HG03342 (cell line): Measurements from ENCODE around the gene ZNF775.

Experiments
- ATAC-seq: cut with Tn5 transposase; IDR thresholded peaks from one replicate; pipeline ENCODE4 v1.9.1; 2021; ENCODE audit warnings: mild to moderate bottlenecking, moderate library complexity; ENCODE audit not compliant: unreplicated experiment

ZNF775 gene

DNA sequence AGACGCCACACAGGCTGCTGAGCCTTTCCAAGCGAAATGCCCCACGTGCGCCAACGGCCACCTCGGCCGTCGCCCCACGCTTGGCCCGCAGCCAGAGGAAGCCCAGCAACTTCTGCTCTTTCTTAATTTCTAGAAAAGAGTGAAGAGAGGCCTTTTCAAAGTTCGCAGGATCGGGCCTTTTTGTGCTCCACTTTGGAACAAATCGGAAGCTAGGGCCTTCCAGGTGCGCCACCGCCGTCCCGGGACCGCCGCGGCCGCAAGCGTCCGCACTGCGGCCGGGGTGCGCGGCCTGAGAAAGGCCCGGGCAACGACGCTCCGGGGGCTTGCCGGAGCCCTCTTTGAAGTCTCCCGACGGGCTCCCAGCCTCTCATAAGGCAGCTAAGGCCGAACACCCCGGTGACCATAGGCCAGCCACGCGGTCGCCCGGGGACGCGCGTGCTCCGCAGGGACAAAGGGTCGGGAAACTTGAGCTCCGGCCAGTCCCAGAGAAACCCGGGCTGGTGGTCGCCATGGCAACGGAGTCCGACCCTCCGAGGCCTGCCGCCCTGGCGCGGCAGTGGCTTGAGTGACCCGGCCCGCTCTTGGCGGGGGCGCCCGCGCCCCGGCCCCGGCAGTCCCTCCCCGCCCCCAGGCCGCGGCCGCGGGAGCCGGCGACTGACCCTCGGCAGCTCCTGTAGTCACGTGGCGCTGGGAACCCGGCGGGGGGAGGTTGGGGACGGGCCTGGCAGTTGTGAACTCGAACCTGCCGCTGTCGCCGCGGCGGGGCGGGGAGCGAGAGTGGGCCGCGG is 10.8 kb upstream of the ZNF775 start, which contains the start of gene REPIN1:
REPIN1 (plus strand) TSS at position 727 of the 788 bp plus-strand sequence. CDS start 890 bp downstream, outside the sequence.
- ATAC-seq: peak; percentile 50

DNA sequence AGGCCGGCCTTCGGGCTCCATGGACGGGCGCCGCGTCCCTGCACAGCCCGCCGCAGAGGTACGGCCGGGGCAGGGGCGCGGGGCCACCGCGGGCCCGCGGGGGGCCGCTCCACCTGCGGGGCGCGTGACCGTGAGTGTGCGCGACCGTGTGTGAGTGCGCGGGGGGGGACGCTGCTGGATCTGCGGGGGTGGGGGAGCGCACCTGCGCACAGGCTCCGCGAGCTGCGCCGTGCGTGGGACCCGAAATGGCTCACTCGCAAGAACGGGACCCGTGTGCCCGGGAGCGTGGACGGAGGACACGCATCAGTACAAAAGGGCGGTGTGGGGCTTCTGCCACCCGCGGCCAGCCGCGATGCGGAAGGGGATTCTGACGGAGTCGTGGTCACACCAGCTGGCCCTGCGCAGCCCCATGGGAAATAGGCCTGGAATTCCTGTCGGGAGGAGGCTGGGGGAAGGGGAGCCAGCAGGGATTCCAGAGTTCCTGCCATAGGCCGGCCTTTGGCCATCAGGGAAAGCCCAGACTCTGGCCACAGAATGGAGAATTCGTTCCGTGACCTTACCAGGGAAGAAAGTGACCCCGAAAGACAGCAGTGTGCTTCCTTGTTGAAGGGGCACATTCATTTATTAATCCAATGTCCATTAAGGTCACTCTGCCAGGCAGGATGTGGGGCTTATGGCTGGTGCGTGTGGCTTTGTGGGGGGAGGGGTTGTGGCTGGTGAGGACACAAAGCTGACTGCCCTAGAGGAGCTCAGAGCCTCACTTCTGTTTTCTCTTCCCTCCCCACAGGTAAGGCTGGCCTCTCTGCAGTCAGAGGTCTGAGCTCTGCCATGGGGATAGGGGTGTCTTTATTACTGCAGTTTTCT is 10.0 kb upstream of the ZNF775 start:
- peak; percentile 34 for ATAC-seq

DNA sequence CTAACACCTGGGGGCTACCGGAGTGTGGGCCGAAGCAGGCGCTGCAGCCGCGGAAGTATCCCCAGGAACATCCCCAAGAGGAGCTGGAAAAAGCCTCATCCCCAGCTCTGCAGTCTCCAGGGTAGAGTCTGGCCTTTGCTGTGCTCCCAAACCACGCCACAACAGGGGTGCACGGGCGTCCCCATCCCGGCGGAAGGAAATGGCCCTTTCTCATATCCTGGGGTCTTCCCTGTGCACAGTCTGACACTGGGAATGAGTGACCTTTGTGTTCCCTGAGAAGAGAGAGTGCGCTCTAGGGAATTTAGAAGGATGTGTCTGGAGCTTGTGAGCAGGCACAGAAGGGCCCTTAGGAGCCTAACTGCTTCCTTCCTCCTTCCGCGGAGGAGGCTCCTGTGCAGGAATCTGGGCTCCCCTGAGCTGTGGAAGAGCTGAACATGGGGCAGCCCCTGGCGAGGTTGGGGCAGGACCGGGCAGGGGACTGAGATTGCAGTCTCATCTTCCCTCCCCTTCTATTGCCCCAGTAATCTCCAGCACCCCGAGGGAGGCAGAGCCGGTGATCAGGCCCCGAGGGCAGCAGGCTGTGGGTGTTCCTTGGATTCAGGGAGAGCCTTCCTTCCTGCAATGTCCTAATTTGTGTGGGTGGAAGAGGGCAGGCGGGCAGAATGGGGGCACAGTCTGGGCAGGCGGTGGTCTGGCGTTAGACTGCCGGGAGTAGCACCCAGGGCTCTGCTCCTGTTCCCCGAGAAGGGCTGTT is 9.2 kb upstream of the ZNF775 start:
- peak; percentile 2 for ATAC-seq

DNA sequence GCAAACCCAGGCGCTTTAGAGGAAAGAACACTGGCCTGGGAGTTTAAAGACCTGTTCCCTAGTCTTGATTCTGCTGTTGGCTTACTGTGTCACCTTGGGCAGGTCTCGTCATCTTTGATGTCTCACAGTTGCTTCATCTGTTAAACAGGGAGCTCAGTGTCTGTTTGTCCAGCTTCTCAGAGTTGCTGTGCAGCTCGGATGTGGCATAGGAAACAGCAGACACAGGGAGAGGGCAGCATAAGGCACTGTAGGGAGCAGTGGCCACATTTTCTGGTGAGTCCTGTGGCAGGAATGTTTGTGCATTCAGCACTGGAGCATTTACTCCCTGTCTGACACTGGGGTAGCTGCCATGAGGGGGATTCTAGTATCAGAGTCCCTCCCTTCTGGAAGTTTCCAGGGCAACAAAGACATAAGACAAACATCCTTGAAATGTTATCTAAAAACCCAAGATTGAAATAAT is 8.5 kb upstream of the ZNF775 start:
- no peak for ATAC-seq

DNA sequence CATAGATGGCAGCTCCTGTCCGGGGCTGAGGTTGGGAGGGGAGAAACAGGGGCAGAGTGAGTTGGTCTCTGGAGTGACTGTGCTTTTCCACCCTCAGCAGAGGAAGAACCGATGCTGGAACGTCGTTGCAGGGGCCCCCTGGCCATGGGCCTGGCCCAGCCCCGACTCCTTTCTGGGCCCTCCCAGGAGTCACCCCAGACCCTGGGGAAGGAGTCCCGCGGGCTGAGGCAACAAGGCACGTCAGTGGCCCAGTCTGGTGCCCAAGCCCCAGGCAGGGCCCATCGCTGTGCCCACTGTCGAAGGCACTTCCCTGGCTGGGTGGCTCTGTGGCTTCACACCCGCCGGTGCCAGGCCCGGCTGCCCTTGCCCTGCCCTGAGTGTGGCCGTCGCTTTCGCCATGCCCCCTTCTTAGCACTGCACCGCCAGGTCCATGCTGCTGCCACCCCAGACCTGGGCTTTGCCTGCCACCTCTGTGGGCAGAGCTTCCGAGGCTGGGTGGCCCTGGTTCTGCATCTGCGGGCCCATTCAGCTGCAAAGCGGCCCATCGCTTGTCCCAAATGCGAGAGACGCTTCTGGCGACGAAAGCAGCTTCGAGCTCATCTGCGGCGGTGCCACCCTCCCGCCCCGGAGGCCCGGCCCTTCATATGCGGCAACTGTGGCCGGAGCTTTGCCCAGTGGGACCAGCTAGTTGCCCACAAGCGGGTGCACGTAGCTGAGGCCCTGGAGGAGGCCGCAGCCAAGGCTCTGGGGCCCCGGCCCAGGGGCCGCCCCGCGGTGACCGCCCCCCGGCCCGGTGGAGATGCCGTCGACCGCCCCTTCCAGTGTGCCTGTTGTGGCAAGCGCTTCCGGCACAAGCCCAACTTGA is 7.8 kb upstream of the ZNF775 start:
- no peak for ATAC-seq

DNA sequence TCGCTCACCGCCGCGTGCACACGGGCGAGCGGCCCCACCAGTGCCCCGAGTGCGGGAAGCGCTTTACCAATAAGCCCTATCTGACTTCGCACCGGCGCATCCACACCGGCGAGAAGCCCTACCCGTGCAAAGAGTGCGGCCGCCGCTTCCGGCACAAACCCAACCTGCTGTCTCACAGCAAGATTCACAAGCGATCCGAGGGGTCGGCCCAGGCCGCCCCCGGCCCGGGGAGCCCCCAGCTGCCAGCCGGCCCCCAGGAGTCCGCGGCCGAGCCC is 7.2 kb upstream of the ZNF775 start:
- no peak for ATAC-seq

DNA sequence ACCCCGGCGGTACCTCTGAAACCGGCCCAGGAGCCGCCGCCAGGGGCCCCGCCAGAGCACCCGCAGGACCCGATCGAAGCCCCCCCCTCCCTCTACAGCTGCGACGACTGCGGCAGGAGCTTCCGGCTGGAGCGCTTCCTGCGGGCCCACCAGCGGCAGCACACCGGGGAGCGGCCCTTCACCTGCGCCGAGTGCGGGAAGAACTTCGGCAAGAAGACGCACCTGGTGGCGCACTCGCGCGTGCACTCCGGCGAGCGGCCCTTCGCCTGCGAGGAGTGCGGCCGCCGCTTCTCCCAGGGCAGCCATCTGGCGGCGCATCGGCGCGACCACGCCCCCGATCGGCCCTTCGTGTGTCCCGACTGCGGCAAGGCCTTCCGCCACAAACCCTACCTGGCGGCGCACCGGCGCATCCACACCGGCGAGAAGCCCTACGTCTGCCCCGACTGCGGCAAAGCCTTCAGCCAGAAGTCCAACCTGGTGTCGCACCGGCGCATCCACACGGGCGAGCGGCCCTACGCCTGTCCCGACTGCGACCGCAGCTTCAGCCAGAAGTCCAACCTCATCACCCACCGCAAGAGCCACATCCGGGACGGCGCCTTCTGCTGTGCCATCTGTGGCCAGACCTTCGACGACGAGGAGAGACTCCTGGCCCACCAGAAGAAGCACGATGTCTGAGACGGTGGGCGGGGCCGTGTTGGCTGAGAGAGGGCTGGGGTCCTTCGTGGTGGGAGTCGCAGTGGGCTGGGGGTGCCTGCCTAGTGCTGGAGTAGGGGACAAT is 6.7 kb upstream of the ZNF775 start:
- ATAC-seq: no peak

DNA sequence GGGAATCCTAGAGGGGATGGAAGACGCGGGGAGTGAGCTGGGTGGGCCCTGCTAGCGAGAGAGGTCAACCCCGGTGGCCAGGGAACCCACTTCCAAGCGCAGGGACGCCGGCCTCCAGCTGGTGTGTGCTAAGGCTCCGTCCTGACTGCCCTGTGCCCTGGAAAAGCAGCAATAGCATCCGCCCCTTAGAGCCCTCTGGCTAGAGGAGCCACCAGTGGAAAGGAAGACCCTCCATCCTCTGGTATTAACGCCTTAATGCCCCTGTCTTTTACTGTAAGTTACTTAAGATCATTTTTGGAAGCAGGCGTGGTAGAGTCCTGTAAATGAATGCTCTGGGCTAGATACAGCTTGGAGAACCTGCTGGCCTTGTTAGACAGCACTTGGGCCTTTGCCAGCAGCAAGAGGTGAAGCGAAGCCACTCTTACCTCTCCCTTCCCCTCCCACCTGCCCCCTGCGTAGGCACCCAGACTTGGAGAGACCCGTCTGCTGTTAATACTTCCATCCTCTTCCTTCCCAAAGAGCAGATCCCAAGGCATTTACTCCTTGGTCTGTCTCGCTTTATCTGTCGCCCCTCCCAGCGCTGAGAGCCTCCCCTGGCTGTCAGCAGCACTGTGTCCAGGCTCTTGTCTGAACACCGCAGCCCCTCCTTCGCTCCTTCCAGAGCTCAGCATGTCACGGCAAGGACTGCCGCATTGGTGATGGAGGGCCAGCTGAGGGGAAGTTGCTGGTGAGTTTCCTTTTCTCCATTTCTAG is 5.9 kb upstream of the ZNF775 start:
- ATAC-seq: no peak

DNA sequence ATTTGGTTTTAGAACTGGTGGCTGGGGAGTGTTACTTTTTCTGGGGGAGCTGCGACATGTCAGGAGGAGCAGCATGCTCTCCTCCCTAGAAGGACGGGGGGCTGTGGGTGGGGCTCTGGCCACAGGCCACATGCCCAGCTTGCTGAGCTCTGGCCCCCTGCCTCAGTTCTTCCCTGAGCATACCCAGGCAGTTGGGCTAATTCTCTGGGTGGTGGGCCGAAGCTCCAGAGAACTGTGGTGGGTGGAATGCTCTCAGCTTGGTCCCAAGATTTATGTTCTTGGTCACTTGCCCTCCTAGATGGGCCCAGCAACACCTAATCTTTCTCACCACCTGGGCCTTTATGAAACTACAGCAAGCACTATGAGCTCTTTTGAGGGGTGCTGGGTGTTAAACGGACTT is 5.1 kb upstream of the ZNF775 start:
- ATAC-seq: no peak

DNA sequence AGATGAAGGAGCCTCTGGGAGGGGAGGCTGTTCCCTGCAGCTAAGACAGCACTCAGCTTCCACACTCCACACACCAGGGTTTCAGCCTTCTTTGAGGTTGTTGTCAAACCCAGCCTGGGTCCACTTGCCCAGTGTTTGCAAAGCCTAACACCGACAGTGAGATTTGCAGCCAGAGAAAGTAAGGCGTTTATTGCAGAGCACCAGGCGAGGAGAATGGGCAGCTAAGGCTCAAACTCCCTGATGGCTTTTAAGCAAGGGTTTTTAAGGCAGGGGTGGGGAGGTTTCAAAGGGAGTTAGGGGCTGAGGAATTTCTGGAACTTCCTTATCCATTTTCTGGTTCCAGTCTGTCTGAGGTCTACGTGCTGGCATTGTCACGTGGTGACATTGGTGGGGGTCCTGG is 4.7 kb upstream of the ZNF775 start:
- ATAC-seq: no peak

DNA sequence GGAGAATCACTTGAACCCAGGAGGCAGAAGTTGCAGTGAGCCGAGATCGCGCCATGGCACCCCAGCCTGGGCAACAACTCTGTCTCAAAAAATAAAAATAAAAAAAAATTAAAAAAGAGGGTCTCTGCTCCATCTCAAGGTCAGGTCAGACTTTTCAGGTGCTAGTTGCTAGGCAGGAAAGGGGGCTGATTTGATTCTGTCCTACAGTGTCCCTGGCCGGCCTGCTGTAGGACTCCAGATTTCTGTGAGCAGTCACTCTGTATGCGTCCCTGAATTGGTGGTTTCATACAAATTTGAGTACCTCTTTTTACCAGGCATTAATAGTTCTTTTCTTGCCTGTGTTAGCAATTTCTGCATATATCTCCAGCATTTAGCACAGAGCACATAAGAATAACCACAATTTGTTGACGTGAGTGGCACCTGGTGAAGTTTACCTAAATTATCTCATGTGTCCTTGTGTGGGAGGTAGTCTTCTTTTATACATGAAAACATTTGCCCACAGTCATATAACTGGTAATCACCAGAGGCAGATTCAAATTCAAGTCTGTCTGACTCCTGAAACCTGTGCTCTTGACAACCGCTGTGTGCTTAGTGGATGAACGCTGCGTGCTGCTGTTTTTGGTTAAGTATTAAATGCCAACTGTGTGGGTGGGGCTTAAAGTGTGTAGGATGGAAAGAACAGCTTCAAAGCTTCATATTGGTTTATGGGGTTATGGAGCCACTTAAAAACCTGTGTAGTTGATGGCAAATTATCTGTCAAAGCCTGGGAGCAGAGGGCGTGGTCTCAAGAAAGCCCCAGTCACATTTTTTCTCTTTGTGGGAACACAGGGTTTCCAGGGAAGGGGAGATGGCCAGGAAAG is 3.2 kb upstream of the ZNF775 start:
- ATAC-seq: no peak

DNA sequence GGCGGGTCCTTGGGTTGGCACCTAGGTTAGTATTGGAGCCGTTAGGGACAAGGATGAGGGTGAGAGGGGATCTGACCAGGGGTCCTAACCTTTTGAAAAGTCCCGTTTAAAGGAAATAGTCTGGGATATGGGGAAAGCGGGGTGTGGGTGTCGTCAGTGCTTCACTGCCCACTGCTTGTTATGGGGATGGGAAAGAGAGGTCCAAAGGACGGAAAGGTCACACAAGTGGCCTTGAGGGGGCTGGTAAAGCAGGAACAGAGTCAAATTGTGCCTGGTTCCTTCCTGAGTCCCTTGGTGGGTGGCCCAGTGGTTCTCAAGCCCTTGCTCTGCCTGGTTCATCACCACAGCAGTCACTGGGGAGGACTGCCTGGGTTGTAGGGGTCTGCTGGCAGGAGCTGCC is 2.6 kb upstream of the ZNF775 start:
- no peak for ATAC-seq

DNA sequence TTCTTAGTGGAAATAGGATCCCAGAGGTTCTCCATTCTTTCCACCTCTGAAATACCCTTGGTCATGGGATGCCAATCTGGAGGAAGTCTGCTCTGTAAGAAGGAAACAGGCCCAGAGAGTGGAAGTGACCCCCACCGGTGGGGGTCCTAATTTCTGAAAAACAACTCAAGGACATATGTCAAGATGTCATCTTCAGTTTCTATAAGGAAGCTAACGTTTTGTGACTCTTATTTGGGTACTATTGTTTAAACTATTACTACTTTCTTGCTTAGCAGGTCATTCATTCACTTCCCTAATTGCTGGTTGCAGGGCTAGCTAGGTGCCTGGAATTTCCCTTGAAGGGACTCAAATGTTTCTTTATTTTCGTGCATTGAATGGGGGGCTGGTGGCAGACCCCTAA is 1.9 kb upstream of the ZNF775 start:
- no peak for ATAC-seq

DNA sequence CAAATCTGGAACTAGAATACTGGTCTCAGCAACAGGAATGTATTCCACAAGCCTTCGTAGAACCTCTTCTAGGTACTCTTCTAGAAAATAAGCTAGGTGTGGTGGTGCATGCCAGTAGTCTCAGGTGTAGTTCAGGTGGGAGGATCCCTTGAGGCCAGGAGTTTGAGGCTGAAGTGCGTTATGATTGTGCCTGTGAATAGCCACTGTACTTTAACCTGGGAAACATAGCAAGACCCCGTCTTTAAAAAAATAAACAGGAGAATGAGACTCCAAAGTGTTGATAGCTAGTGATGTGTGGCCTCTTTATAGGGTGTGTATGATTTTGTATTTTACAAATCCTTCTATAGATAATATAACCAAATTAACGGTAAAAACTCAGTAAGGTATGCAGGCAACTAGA is 1.5 kb upstream of the ZNF775 start:
- no peak for ATAC-seq

DNA sequence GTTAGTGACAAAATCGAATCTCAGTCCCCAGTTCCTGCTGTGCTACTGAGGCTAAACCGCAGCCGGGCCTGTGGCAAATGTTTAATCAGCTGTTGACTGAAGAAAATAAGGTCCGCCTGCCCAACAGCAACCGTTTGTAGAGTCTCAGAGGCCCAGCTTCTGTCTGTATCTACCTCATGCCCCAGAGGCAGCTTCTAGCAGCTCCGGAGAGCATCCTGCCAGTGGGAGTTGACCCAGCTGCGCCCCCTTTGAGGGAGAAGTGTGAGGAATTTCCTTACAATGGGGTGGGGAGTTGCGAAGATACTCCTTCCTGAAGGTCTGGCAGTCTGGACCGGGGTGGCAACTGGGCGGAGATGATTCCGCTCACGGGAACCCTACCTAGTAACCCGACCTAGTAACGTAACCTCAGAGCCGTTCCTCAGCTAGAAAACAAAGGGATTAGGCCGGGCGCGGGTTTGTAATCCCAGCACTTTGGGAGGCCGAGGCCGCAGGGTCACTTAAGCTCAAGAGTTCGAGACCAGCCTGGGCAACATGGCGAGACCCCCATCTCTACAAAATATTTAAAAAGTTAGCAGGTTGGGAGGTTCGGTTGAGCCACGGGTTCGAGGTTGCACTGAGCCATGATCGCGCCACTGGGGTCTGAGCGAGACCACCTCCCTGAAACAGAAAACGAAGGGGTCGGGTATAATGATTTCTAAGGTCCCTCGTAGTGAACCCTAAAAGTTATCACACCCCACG is 846 bp upstream of the ZNF775 start:
- no peak for ATAC-seq

DNA sequence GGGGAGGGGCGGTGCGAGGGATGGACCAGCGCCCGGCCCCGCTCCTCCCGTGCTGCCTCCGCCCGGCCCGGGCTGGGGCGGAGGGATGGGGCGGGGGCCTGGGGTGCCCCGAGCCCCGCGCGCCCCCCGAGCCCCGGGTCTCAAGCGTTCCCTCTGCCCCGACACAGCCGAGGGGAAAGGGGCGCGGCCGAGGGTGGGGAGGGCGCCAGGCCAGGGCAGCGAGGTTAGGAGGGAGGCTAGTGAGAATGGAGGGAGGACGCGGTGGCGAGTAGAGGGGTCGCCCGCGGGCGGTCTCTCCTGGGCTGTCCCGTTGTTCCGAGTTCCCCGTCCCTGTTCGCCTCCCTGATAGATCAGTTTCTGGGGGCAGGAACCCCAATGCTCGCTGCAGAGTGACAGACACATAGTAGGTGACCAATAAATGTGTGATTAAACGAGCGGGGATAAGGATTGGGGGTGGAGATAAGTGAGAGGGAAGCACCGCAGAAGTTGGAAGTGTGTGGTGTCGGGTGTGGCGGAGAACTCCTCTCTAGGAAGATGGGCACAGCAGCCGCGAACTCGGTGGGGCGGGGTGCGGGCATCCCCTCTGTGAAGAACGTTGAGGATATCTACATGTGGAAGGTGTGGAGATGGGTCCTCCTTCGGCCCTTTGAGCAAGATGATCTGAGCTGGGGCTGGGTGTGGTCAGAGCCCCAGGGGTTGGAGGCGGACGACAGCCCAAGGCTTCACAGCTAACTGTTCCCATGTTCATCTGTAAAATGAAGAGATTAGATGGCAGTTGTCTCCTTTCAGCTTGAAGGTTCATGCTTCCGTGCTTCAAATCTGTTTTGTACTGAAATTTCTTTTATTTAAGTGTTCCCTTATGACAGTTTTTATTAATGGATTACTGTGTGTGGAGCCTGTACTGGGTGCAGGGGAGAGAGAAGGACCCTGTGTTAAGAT is 580 bp downstream of the ZNF775 start:
- ATAC-seq: peak; percentile 25
